ENCODE results near the gene PGBD5.

DNA sequence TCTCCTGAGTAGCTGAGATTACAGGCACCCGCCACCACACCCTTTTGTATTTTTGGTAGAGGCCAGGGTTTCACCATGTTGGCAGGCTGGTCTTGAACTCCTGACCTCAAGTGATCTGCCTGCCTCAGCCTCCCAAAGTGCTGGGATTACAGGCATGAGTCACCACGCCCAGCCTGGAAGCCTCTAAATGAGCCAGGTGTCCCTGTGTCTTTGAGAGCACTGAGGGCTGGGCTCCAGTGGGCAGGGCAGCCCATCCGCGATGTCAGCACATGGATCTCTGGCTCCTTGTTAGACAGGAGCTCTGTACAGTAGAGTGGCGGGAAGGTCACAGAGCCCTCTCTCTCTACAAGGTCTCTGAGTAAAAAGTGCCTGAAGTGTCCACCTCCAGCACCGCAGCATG, 124.3 kb downstream of the PGBD5 start:
- no peak for TF ChIP-seq CTCF (IDR thresholded peaks at IDR 0.05; ENCODE audit: low read depth, low read length)
- no peak for TF ChIP-seq EZH2phosphoT487 (IDR thresholded peaks at IDR 0.05; ENCODE audit: low read depth)
